Thoracic aorta (tissue), 2 donors: ENCODE results near the gene CMIP. TPM values are rescaled to one million over a fixed set of nuclear protein-coding genes. Genes with fewer than 3 reads are reported as not detected.

Experiments used
- ATAC-seq: fragments of 150-250 bp; one replicate; pipeline ENCODE4 v1.8.0; 2017; ENCODE audit warnings: low read depth; ENCODE audit not compliant: insufficient number of reproducible peaks, low FRiP score
- DNase-seq: peaks from one replicate; pipeline ENCODE4 v3.0.0-alpha.2; 2020; ENCODE audit warnings: low spot score
- H3K27ac ChIP-seq, 2 donors: fragments of 200-600 bp; sonication (generic); 1 replicate in 1 of 2; 2 replicates in 1 of 2; pipeline ENCODE4 v1.5.1; 2016; ENCODE audit warnings: mild to moderate bottlenecking in 2 of 2, moderate library complexity in 2 of 2
- H3K27me3 ChIP-seq: fragments of 200-600 bp; sonication (generic); replicated peaks from 2 replicates; pipeline ENCODE4 v1.6.0; 2016; ENCODE audit warnings: mild to moderate bottlenecking; ENCODE audit not compliant: insufficient read depth
- H3K36me3 ChIP-seq: fragments of 200-600 bp; sonication (generic); one replicate; pipeline ENCODE4 v1.5.1; 2016
- H3K4me1 ChIP-seq, 2 donors: fragments of 200-600 bp; sonication (generic); 1 replicate in 1 of 2; 2 replicates in 1 of 2; pipeline versions ENCODE4 v1.5.1 to v1.6.0; 2016; ENCODE audit warnings: low read depth in 2 of 2, mild to moderate bottlenecking in 1 of 2; ENCODE audit not compliant: control insufficient read depth in 1 of 2
- H3K4me3 ChIP-seq: fragments of 200-600 bp; sonication (generic); 2 replicates; pipeline ENCODE4 v1.5.1; 2016; ENCODE audit warnings: mild to moderate bottlenecking
- H3K9me3 ChIP-seq: fragments of 200-600 bp; sonication (generic); 2 replicates; pipeline ENCODE4 v1.5.1; 2016
- CTCF ChIP-seq: fragments of 200-600 bp; sonication (generic); IDR thresholded peaks from one replicate; pipeline ENCODE4 v1.5.1; 2019; ENCODE audit warnings: antibody characterized with exemption
- total RNA-seq, 2 donors: library from RNA; depleted of rRNA; stranded (reverse); fragments of >200 nt; gene quantifications; one replicate each; pipeline versions ENCODE4 v1.1.0 to v1.2.3, GENCODE V29; 2016

Gene CMIP
- total RNA-seq, 2 donors from 2014 or later = 20.8 to 46.8 TPM

GRCh38 chr16:81553080-81553813 lies 108.6 kb downstream of the CMIP start:
- no peak for TF ChIP-seq CTCF
- no peak overlapping the region for H3K27ac ChIP-seq
- H3K36me3 ChIP-seq = no peaks in the 10 kb centered on the region
- H3K4me1 ChIP-seq = peaks cover 8 to 24% of the 10 kb centered on the region in 2 donors
- ATAC-seq = no peak
- H3K27me3 ChIP-seq = no peaks in the 10 kb centered on the region
- no peak for DNase-seq
- H3K4me3 ChIP-seq = peak overlapping the region; percentile 42
- no peaks in the 10 kb centered on the region for H3K9me3 ChIP-seq

- ATAC-seq = no peak
- peak overlapping the region; percentile 42 for H3K4me3 ChIP-seq
- no peak for DNase-seq
- no peaks in the 10 kb centered on the region for H3K9me3 ChIP-seq
- H3K36me3 ChIP-seq = no peaks in the 10 kb centered on the region
- H3K4me1 ChIP-seq = peaks cover 8 to 24% of the 10 kb centered on the region in 2 donors
- H3K27ac ChIP-seq = no peak overlapping the region
- no peak for TF ChIP-seq CTCF
- H3K27me3 ChIP-seq = no peaks in the 10 kb centered on the region
These were observed 109.4 kb downstream of the CMIP start for GRCh38 chr16:81553814-81554675.

- Histone ChIP-seq H3K4me1 (peaks cover 8 to 24% of the 10 kb centered on the region in 2 donors), H3K27ac (no peak overlapping the region), H3K4me3 (no peak overlapping the region), H3K36me3 (no peaks in the 10 kb centered on the region), H3K27me3 (no peaks in the 10 kb centered on the region), H3K9me3 (no peaks in the 10 kb centered on the region)
- ATAC-seq = no peak
- TF ChIP-seq CTCF = no peak
- DNase-seq = no peak
These were observed 110.4 kb downstream of the CMIP start for GRCh38 chr16:81554979-81555378.

- ATAC-seq (no peak), DNase-seq (no peak)
- Histone ChIP-seq H3K27ac (no peak overlapping the region), H3K9me3 (no peaks in the 10 kb centered on the region), H3K36me3 (no peaks in the 10 kb centered on the region), H3K4me3 (no peak overlapping the region), H3K4me1 (peaks cover 8 to 24% of the 10 kb centered on the region in 2 donors), H3K27me3 (no peaks in the 10 kb centered on the region)
- no peak for TF ChIP-seq CTCF
These were observed 111.1 kb downstream of the CMIP start for GRCh38 chr16:81555660-81556059.

GRCh38 chr16:81556715-81557284 lies 112.2 kb downstream of the CMIP start:
- no peaks in the 10 kb centered on the region for H3K27me3 ChIP-seq
- TF ChIP-seq CTCF = no peak
- H3K27ac ChIP-seq = no peak overlapping the region
- peaks cover 8 to 22% of the 10 kb centered on the region in 2 donors for H3K4me1 ChIP-seq
- no peaks in the 10 kb centered on the region for H3K9me3 ChIP-seq
- no peaks in the 10 kb centered on the region for H3K36me3 ChIP-seq
- H3K4me3 ChIP-seq = no peak overlapping the region
- DNase-seq (no peak), ATAC-seq (no peak)
